HG02798 (cell line): Measurements from ENCODE around the gene SLC22A7.

Source experiments
- ATAC-seq: cut with Tn5 transposase; IDR thresholded peaks from one replicate; pipeline ENCODE4 v1.9.1; 2021; ENCODE audit warnings: mild to moderate bottlenecking; ENCODE audit not compliant: unreplicated experiment, poor library complexity

The SLC22A7 gene

GRCh38 chr6:43282060-43282459 is 16.0 kb upstream of the SLC22A7 start:
- ATAC-seq, result no peak

- no peak for ATAC-seq
Measured at GRCh38 chr6:43282636-43283513, 15.2 kb upstream of the SLC22A7 start.

GRCh38 chr6:43283514-43283901 is 14.6 kb upstream of the SLC22A7 start:
- ATAC-seq, result no peak

GRCh38 chr6:43283905-43284304 is 14.2 kb upstream of the SLC22A7 start:
- no peak for ATAC-seq

- ATAC-seq, result no peak
Measured at GRCh38 chr6:43284991-43285781, 12.9 kb upstream of the SLC22A7 start.

GRCh38 chr6:43285832-43286231 is 12.2 kb upstream of the SLC22A7 start:
- no peak for ATAC-seq

- no peak for ATAC-seq
Measured at GRCh38 chr6:43286456-43286979, 11.5 kb upstream of the SLC22A7 start.

GRCh38 chr6:43286980-43287716 is 10.9 kb upstream of the SLC22A7 start:
- no peak for ATAC-seq

GRCh38 chr6:43287717-43288679 is 10.1 kb upstream of the SLC22A7 start:
- ATAC-seq, result no peak

- ATAC-seq, result no peak
Measured at GRCh38 chr6:43290339-43290904, 7.6 kb upstream of the SLC22A7 start.

GRCh38 chr6:43290905-43291355 is 7.1 kb upstream of the SLC22A7 start:
- no peak for ATAC-seq

GRCh38 chr6:43291708-43292107 is 6.4 kb upstream of the SLC22A7 start:
- no peak for ATAC-seq

GRCh38 chr6:43292341-43292740 is 5.7 kb upstream of the SLC22A7 start:
- ATAC-seq, result no peak

GRCh38 chr6:43292763-43293318 is 5.2 kb upstream of the SLC22A7 start:
- no peak for ATAC-seq

GRCh38 chr6:43293698-43294097 is 4.4 kb upstream of the SLC22A7 start:
- ATAC-seq, result no peak

- no peak for ATAC-seq
Measured at GRCh38 chr6:43294536-43294935, 3.5 kb upstream of the SLC22A7 start.

- ATAC-seq, result no peak
Measured at GRCh38 chr6:43295456-43295855, 2.6 kb upstream of the SLC22A7 start.

- ATAC-seq, result no peak
Measured at GRCh38 chr6:43296780-43297497, 1.1 kb upstream of the SLC22A7 start.
